Measurements from ENCODE around the gene PRTFDC1.

The PRTFDC1 gene

GRCh38 chr10:24834869-24835268, 117.5 kb downstream of the PRTFDC1 start:
- FAIRE-seq = no peak

GRCh38 chr10:24826009-24826408, 126.4 kb downstream of the PRTFDC1 start:
- FAIRE-seq = peak; percentile 98

GRCh38 chr10:24825551-24825950, 126.9 kb downstream of the PRTFDC1 start:
- FAIRE-seq = no peak

- no peak for FAIRE-seq
Observed at GRCh38 chr10:24824536-24824935, 127.9 kb downstream of the PRTFDC1 start.

- no peak for FAIRE-seq
Observed at GRCh38 chr10:24824124-24824523, 128.3 kb downstream of the PRTFDC1 start.

GRCh38 chr10:24822590-24822989, 129.8 kb downstream of the PRTFDC1 start:
- no peak for FAIRE-seq

GRCh38 chr10:24821986-24822385, 130.4 kb downstream of the PRTFDC1 start:
- FAIRE-seq = no peak

GRCh38 chr10:24816868-24817396, 135.5 kb downstream of the PRTFDC1 start:
- no peak for FAIRE-seq

GRCh38 chr10:24814568-24815313, 137.7 kb downstream of the PRTFDC1 start:
- no peak for FAIRE-seq

GRCh38 chr10:24813856-24814255, 138.6 kb downstream of the PRTFDC1 start:
- no peak for FAIRE-seq

GRCh38 chr10:24806262-24806661, 146.1 kb downstream of the PRTFDC1 start:
- no peak for FAIRE-seq

- FAIRE-seq = no peak
Observed at GRCh38 chr10:24804956-24805355, 147.4 kb downstream of the PRTFDC1 start.

- FAIRE-seq = no peak
Observed at GRCh38 chr10:24804392-24804791, 148.0 kb downstream of the PRTFDC1 start.

GRCh38 chr10:24802378-24802777, 150.0 kb downstream of the PRTFDC1 start:
- no peak for FAIRE-seq

- peak; percentile 31 for FAIRE-seq
Observed at GRCh38 chr10:24800861-24801260, 151.5 kb downstream of the PRTFDC1 start.
